Measurements from ENCODE around the gene GPR156.
A peak's percentile ranks its signal among the peaks of the same experiment; 100 is the strongest.

Gene GPR156

GRCh38 chr3:120142236-120142635 is 142.8 kb downstream of the GPR156 start:
- no peak for DNase-seq (ENCODE audit: low read depth)
- no peak for TF ChIP-seq CTCF (conservative IDR thresholded peaks at IDR 0.05; ENCODE audit: control insufficient read depth, insufficient read depth, low read depth, low read length)
- H3K4me3 ChIP-seq (ENCODE audit: control insufficient read depth, low read depth, low read length), result no peak overlapping the region

GRCh38 chr3:120140098-120140742 is 144.8 kb downstream of the GPR156 start:
- no peak for TF ChIP-seq CTCF (conservative IDR thresholded peaks at IDR 0.05; ENCODE audit: control insufficient read depth, insufficient read depth, low read depth, low read length)
- no peak overlapping the region for H3K4me3 ChIP-seq (ENCODE audit: control insufficient read depth, low read depth, low read length)
- DNase-seq (ENCODE audit: low read depth), result no peak

GRCh38 chr3:120139140-120139539 is 145.9 kb downstream of the GPR156 start:
- DNase-seq (ENCODE audit: low read depth), result no peak
- TF ChIP-seq CTCF (conservative IDR thresholded peaks at IDR 0.05; ENCODE audit: control insufficient read depth, insufficient read depth, low read depth, low read length), result no peak
- no peak overlapping the region for H3K4me3 ChIP-seq (ENCODE audit: control insufficient read depth, low read depth, low read length)

GRCh38 chr3:120137548-120137947 is 147.5 kb downstream of the GPR156 start:
- DNase-seq (ENCODE audit: low read depth), result no peak
- no peak for TF ChIP-seq CTCF (conservative IDR thresholded peaks at IDR 0.05; ENCODE audit: control insufficient read depth, insufficient read depth, low read depth, low read length)
- H3K4me3 ChIP-seq (ENCODE audit: control insufficient read depth, low read depth, low read length), result no peak overlapping the region

GRCh38 chr3:120130656-120131055 is 154.4 kb downstream of the GPR156 start:
- no peak for DNase-seq (ENCODE audit: low read depth)
- no peak overlapping the region for H3K4me3 ChIP-seq (ENCODE audit: control insufficient read depth, low read depth, low read length)
- no peak for TF ChIP-seq CTCF (conservative IDR thresholded peaks at IDR 0.05; ENCODE audit: control insufficient read depth, insufficient read depth, low read depth, low read length)

- no peak overlapping the region for H3K4me3 ChIP-seq (ENCODE audit: control insufficient read depth, low read depth, low read length)
- peak; percentile 47 for DNase-seq (ENCODE audit: low read depth)
- TF ChIP-seq CTCF (conservative IDR thresholded peaks at IDR 0.05; ENCODE audit: control insufficient read depth, insufficient read depth, low read depth, low read length), result no peak
Observed at GRCh38 chr3:120129718-120130513, 155.1 kb downstream of the GPR156 start.
